Stimulated activated CD4-positive, alpha-beta T cell treated with anti-CD3 and anti-CD28 coated beads, Interleukin-15, amount 100 ng/mL, for 1 hour (primary cell): ENCODE results near the gene MTUS2.
"Not testable (repeated sequence)": the region's sequence is repeated elsewhere in the genome, so short reads cannot be mapped to it uniquely, and the experiment has no call there.

ENCODE experiments used
- DNase-seq, 2 donors: peaks; one replicate each; pipeline ENCODE4 v3.0.0-alpha.2; 2020; ENCODE audit warnings: low read depth in 1 of 2, low spot score in 1 of 2

MTUS2 gene

DNA sequence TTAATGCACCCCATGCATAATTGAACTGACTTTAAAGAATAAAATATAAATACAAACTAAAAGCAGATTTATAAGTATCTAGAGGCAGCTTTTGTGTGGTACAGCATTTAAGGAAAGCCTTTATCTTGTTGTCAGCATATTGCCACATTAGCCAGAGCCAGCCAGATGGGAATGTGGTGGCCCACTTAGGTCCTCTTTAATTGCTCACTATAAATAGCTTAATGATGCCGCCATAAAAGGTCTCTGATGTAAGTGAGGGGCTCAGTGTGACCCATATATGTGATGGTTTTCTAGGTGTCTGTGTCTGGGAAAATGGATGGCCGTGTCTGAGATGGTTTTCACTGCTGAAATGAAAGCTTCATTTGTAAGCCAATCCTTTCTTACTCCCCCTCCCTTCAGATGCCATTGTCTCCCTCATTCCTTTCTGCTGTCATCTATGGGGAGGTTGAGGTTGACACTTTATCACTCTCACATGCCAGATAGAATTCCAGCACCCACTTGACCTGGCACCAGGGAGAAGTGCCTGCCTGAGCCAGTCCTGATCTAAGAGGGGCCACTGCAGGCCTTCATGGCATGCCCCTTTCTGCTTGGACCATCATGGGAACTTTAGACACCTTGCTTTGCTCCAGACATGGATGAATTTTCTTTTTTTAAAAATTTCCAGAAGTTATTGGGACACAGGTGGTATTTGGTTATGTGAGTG is 135.3 kb downstream of the MTUS2 start:
- DNase-seq = no peak

GRCh38 chr13:28958018-28958417 is 137.9 kb downstream of the MTUS2 start:
- DNase-seq = no peak

DNA sequence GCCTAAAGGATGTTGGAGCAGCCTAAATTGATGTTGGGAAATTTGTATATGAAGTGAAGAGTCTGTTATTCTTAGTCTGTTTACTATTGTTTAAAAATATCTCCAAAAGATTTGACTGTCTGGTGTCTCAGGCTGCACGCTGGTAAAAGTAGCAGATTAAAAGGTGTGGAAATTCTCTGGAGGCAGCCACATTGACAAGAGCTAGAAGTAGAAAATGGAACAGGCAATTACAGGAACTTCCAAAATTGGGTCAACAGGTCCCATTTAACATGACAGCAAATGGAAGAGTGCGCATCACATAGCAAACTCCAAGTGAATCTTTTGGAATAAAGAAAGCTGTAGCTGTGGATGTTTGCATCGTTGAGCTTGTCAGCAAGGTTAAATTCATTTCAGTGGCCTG is 138.3 kb downstream of the MTUS2 start:
- no peak for DNase-seq

GRCh38 chr13:28964052-28964451 is 143.9 kb downstream of the MTUS2 start:
- DNase-seq = no peak

- no peak for DNase-seq
Measured at GRCh38 chr13:28964803-28965202, 144.7 kb downstream of the MTUS2 start.

DNA sequence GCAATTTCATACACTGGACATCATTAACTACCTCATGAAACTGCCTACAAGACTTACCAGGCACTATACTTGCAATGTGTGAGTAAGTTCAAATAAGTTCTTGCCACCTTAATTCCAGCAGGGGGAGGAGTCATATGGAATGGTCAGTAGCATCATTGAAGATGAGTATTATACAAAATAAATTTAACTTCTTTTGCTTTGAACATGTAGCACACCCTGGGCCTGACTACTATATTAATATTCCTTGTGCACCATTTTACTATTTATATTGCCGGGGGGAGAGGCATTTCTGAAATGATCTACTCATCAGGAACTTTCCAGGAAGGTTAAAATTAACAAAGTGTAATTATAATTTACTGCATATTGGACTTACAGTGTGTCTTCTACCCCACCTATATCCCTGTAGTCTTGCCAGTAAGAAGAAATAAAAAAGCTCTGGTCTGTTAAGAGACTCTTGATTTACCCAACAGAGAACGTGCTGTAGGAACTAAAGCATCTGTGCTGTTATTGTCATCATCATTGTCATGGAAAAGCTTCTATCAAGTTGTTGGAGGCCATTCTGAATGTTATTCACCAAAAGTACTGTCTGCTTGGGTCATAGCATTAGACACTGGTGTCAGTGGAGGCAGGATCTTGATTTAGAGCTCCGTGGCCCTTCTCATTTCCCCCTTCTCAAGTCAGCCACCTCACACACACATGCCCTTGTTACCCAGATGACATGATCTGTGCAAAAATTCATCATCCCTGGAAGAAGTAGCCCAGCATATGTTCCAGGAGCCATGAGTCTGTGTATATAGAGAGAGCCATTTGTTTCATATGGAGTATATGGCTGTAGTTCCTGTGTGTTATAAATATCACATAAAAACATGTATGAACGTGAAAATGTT is 147.1 kb downstream of the MTUS2 start:
- no peak for DNase-seq

GRCh38 chr13:28976195-28976594 is 156.1 kb downstream of the MTUS2 start:
- no peak for DNase-seq

- no peak for DNase-seq
Measured at GRCh38 chr13:28976636-28977035, 156.5 kb downstream of the MTUS2 start.

- DNase-seq = no peak
Measured at GRCh38 chr13:28978574-28978973, 158.4 kb downstream of the MTUS2 start.

DNA sequence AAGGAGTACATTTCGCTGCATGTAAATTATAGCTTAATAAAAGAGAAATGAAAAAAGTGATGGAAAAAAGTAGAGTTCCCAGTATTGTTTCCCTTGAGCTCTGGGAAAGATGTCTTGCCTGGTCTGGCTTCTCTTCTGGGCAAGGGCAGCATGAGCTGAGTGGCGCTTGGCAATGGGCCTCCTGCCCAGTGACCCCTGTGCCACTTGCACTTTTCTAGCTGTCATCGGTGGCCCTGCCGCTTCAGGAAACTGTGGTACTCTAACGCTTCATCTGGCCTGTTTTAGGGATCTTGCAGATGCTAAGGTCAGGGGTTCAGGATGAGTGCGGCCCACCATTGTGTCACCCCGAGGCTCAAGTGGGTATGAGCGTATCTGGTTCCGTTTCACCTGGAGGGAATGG is 161.4 kb downstream of the MTUS2 start:
- DNase-seq = no peak

DNA sequence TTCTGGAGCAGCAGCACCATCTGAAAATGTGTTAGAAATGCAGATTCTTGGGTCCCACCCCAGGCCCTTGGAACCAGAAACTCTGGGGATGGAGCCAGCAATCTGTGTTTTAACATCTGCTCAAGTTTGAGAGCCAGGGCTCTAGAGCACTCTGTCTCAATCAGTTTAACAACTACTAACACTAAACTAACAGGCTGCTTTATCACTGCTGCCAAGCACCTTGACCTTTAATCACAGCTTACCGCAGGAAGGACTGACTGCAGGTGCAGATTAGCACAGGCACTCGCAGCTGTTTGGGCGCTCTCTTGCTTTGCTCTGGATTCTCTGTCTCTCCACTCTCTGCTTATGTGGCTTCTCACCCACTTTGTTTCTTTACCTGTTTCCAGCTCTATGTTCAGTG is 163.5 kb downstream of the MTUS2 start:
- DNase-seq = no peak

- DNase-seq = no peak
Measured at GRCh38 chr13:28984326-28984725, 164.2 kb downstream of the MTUS2 start.

DNA sequence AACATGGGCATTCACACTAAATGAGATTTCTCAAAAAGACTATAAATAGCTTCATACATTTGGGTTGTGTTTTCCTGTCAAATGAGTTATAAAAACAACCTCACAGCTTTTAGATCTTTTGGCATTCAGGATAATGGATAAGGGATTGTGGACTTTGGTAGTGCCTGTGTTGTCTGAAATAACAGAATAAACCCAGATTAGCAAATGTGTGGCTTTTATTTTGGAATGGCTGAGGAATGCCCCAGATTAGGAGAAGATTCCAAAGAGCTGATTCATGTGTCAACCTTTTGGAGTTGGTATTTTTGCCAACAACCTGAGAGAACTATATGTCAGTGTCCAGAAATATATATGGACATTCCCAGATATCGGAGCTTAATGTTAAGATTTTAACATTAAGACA is 164.7 kb downstream of the MTUS2 start:
- no peak for DNase-seq

GRCh38 chr13:28990378-28990777 is 170.2 kb downstream of the MTUS2 start:
- not testable (repeated sequence) for DNase-seq

GRCh38 chr13:28991764-28992163 is 171.6 kb downstream of the MTUS2 start:
- no peak for DNase-seq

- no peak for DNase-seq
Measured at GRCh38 chr13:29000826-29001225, 180.7 kb downstream of the MTUS2 start.

DNA sequence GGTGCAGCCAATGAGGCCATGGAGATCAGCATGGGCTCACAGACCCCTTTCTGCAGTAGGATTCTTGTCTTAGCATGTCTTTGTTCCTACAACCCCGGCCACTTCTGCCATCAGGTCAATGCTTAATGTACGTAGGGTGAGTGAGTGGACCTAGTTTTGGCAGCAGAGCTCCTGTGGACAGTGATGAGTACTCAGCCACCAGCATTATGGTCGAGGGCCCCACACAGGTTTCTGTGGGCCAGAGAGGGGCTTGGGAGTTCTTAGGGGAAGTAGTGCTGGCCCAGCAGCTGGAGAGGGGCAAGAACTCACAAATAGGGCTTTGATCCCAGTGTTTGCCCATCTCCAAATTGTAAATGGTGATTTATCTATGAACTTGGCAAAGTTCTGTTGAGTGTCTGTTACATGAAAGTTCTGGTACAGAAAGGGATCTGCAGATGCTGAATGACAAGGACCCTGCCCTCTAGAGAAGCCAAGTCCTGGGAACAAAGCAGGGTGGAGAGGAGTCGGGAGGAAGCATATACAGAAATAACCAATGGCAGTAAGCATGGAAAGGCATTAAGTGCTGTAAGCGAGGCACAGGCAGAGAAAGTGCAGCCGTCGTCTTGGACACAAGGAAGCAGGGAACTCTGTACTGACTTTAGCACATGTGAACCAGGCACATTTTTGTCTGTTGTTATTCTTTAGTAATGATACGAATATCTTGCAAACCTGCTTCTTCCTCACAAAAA is 185.1 kb downstream of the MTUS2 start:
- no peak for DNase-seq

GRCh38 chr13:29005763-29006120 is 185.6 kb downstream of the MTUS2 start:
- DNase-seq = no peak

- DNase-seq = no peak
Measured at GRCh38 chr13:29006359-29006850, 186.3 kb downstream of the MTUS2 start.

- no peak for DNase-seq
Measured at GRCh38 chr13:29008296-29008695, 188.2 kb downstream of the MTUS2 start.

DNA sequence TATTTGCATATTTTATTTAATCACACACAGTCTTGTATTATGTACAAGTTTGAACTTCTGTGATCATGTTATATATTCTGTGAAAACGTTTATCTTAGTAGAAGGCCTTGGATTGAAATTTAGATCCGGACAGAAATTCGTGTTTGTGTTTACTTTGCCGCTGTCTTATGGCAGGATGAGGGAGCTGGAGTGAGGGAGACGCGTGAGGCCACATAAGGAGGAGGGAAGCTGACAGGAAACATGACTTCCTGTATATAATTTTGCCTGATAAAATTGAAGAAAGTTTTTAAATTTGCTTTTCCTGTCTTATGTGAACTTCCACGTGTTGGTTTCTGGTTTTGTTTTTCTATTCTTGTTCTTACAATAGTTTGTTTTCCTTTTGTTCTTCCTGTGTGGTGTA is 200.2 kb downstream of the MTUS2 start:
- no peak for DNase-seq

DNA sequence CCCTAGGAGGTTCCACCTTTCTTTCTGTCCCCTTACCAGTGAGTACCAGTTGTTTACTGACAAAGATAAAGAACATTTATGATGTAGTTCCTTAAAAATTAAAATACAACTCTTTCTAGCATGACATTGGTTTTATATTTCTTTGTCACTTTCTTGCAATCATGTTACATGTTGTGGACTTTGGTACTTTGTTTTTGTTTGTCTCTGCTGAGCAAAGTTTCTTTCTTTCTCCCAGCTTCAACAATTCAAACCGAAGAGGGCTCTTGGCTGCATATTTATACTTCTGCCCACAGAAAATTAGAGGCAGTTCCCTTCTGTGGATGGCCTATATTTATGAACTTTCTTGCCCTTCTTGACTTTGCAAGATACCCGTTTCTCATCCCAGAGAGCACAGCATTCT is 201.2 kb downstream of the MTUS2 start:
- no peak for DNase-seq
